ENCODE measurements around the gene MLF2.
"Not testable (repeated sequence)": the region's sequence is repeated elsewhere in the genome, so short reads cannot be mapped to it uniquely, and the experiment has no call there.

MLF2 gene

GRCh38 chr12:6724409-6724797, 28.5 kb downstream of the MLF2 start:
- peak; percentile 73 for DNase-seq (ENCODE audit: low read depth)
- no peak for TF ChIP-seq CTCF (IDR thresholded peaks at IDR 0.05; ENCODE audit: low read depth, low read length)
- no peak for TF ChIP-seq MYC (IDR thresholded peaks at IDR 0.05; ENCODE audit: low read depth, low read length)
- TF ChIP-seq POLR2A (IDR thresholded peaks at IDR 0.05; ENCODE audit: extremely low read depth, insufficient read length), result no peak
- TF ChIP-seq MAX (IDR thresholded peaks at IDR 0.05; ENCODE audit: low read depth, low read length), result no peak
- peak overlapping the region; percentile 75 for H3K4me3 ChIP-seq (ENCODE audit: low read depth, low read length)

GRCh38 chr12:6723607-6724408, 29.1 kb downstream of the MLF2 start, which contains the start of gene COPS7A:
Gene COPS7A, plus strand, starts transcription at chr12:6724046. Its CDS starts 611 bp downstream, at chr12:6724657.
- TF ChIP-seq POLR2A (IDR thresholded peaks at IDR 0.05; ENCODE audit: extremely low read depth, insufficient read length) (peak; percentile 72), MYC (IDR thresholded peaks at IDR 0.05; ENCODE audit: low read depth, low read length) (peak; percentile 99), MAX (IDR thresholded peaks at IDR 0.05; ENCODE audit: low read depth, low read length) (peak; percentile 100), CTCF (IDR thresholded peaks at IDR 0.05; ENCODE audit: low read depth, low read length) (no peak)
- peak within 1 kb of the TSS; percentile 75 for H3K4me3 ChIP-seq (ENCODE audit: low read depth, low read length)
- DNase-seq (ENCODE audit: low read depth), result peak; percentile 99

GRCh38 chr12:6722863-6723262, 30.1 kb downstream of the MLF2 start:
- no peak for DNase-seq (ENCODE audit: low read depth)
- TF ChIP-seq CTCF (IDR thresholded peaks at IDR 0.05; ENCODE audit: low read depth, low read length) (no peak), POLR2A (IDR thresholded peaks at IDR 0.05; ENCODE audit: extremely low read depth, insufficient read length) (no peak), MYC (IDR thresholded peaks at IDR 0.05; ENCODE audit: low read depth, low read length) (no peak), MAX (IDR thresholded peaks at IDR 0.05; ENCODE audit: low read depth, low read length) (no peak)
- H3K4me3 ChIP-seq (ENCODE audit: low read depth, low read length), result peak overlapping the region; percentile 75

GRCh38 chr12:6716874-6717437, 36.0 kb downstream of the MLF2 start:
- TF ChIP-seq CTCF (IDR thresholded peaks at IDR 0.05; ENCODE audit: low read depth, low read length), result no peak
- no peak for TF ChIP-seq MAX (IDR thresholded peaks at IDR 0.05; ENCODE audit: low read depth, low read length)
- TF ChIP-seq POLR2A (IDR thresholded peaks at IDR 0.05; ENCODE audit: extremely low read depth, insufficient read length), result no peak
- no peak overlapping the region for H3K4me3 ChIP-seq (ENCODE audit: low read depth, low read length)
- DNase-seq (ENCODE audit: low read depth), result no peak

GRCh38 chr12:6716031-6716873, 36.7 kb downstream of the MLF2 start:
- not testable (repeated sequence) for H3K4me3 ChIP-seq (ENCODE audit: low read depth, low read length); DNase-seq (ENCODE audit: low read depth)

GRCh38 chr12:6708960-6709394, 44.0 kb downstream of the MLF2 start:
- H3K4me3 ChIP-seq (ENCODE audit: low read depth, low read length), result no peak overlapping the region
- no peak for DNase-seq (ENCODE audit: low read depth)
- no peak for TF ChIP-seq POLR2A (IDR thresholded peaks at IDR 0.05; ENCODE audit: extremely low read depth, insufficient read length)
- TF ChIP-seq CTCF (IDR thresholded peaks at IDR 0.05; ENCODE audit: low read depth, low read length), result no peak
- TF ChIP-seq MAX (IDR thresholded peaks at IDR 0.05; ENCODE audit: low read depth, low read length), result no peak

GRCh38 chr12:6708351-6708750, 44.6 kb downstream of the MLF2 start:
- H3K4me3 ChIP-seq (ENCODE audit: low read depth, low read length); DNase-seq (ENCODE audit: low read depth): not testable (repeated sequence)
